HG02938 (cell line): ENCODE data around the gene TCF7L1.
"Not testable (repeated sequence)": the region's sequence is repeated elsewhere in the genome, so short reads cannot be mapped to it uniquely, and the experiment has no call there.

ENCODE experiments used
- ATAC-seq: cut with Tn5 transposase; IDR thresholded peaks from one replicate; pipeline ENCODE4 v1.9.1; 2021; ENCODE audit warnings: mild to moderate bottlenecking, moderate library complexity; ENCODE audit not compliant: unreplicated experiment

The TCF7L1 gene

GRCh38 chr2:85181134-85181631 lies 48.0 kb downstream of the TCF7L1 start:
- ATAC-seq = no peak

- ATAC-seq = no peak
Measured at GRCh38 chr2:85181844-85182456, 48.8 kb downstream of the TCF7L1 start.

GRCh38 chr2:85183076-85183475 lies 49.9 kb downstream of the TCF7L1 start:
- ATAC-seq = no peak

GRCh38 chr2:85183479-85183878 lies 50.3 kb downstream of the TCF7L1 start:
- no peak for ATAC-seq

- ATAC-seq = no peak
Measured at GRCh38 chr2:85184231-85184630, 51.0 kb downstream of the TCF7L1 start.

- ATAC-seq = no peak
Measured at GRCh38 chr2:85184990-85185389, 51.8 kb downstream of the TCF7L1 start.

GRCh38 chr2:85185431-85185940 lies 52.3 kb downstream of the TCF7L1 start:
- no peak for ATAC-seq

- no peak for ATAC-seq
Measured at GRCh38 chr2:85187069-85187468, 53.9 kb downstream of the TCF7L1 start.

GRCh38 chr2:85188852-85189251 lies 55.7 kb downstream of the TCF7L1 start:
- no peak for ATAC-seq

- no peak for ATAC-seq
Measured at GRCh38 chr2:85189606-85190270, 56.5 kb downstream of the TCF7L1 start.

GRCh38 chr2:85191157-85191556 lies 58.0 kb downstream of the TCF7L1 start:
- no peak for ATAC-seq

GRCh38 chr2:85194780-85195480 lies 61.7 kb downstream of the TCF7L1 start:
- ATAC-seq = no peak

- ATAC-seq = no peak
Measured at GRCh38 chr2:85195956-85196355, 62.8 kb downstream of the TCF7L1 start.

- ATAC-seq = no peak
Measured at GRCh38 chr2:85199698-85200097, 66.5 kb downstream of the TCF7L1 start.

GRCh38 chr2:85209887-85210286 lies 76.7 kb downstream of the TCF7L1 start:
- no peak for ATAC-seq

GRCh38 chr2:85210511-85210910 lies 77.3 kb downstream of the TCF7L1 start:
- ATAC-seq = no peak

- ATAC-seq = not testable (repeated sequence)
Measured at GRCh38 chr2:85211606-85212005, 78.4 kb downstream of the TCF7L1 start.

GRCh38 chr2:85212841-85213240 lies 79.6 kb downstream of the TCF7L1 start:
- no peak for ATAC-seq

- no peak for ATAC-seq
Measured at GRCh38 chr2:85213404-85213803, 80.2 kb downstream of the TCF7L1 start.

- no peak for ATAC-seq
Measured at GRCh38 chr2:85213901-85214512, 80.8 kb downstream of the TCF7L1 start.

GRCh38 chr2:85215081-85215447 lies 81.9 kb downstream of the TCF7L1 start:
- ATAC-seq = no peak
